Lower leg skin (tissue), 3 donors: ENCODE results near the gene CFLAR.

Source experiments
- POLR2A ChIP-seq, 2 donors: fragments of 450-650 bp; IDR thresholded peaks; one replicate each; pipeline ENCODE4 v1.6.1; 2016 to 2017; ENCODE audit warnings: antibody characterized with exemption in 2 of 2, mild to moderate bottlenecking in 1 of 2, moderate library complexity in 1 of 2
- TF ChIP-seq, protein P1 (sequence below), 3 donors: fragments of 450-650 bp; IDR thresholded peaks; one replicate each; pipeline ENCODE4 v1.5.1; 2016; ENCODE audit warnings: antibody characterized with exemption in 3 of 3, mild to moderate bottlenecking in 3 of 3, moderate library complexity in 2 of 3

- TF ChIP-seq, protein P1, sequence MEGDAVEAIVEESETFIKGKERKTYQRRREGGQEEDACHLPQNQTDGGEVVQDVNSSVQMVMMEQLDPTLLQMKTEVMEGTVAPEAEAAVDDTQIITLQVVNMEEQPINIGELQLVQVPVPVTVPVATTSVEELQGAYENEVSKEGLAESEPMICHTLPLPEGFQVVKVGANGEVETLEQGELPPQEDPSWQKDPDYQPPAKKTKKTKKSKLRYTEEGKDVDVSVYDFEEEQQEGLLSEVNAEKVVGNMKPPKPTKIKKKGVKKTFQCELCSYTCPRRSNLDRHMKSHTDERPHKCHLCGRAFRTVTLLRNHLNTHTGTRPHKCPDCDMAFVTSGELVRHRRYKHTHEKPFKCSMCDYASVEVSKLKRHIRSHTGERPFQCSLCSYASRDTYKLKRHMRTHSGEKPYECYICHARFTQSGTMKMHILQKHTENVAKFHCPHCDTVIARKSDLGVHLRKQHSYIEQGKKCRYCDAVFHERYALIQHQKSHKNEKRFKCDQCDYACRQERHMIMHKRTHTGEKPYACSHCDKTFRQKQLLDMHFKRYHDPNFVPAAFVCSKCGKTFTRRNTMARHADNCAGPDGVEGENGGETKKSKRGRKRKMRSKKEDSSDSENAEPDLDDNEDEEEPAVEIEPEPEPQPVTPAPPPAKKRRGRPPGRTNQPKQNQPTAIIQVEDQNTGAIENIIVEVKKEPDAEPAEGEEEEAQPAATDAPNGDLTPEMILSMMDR (IDR thresholded peaks at IDR 0.05) = no peak
- TF ChIP-seq POLR2A (IDR thresholded peaks at IDR 0.05) = no peak
Measured at GRCh38 chr2:201191132-201191875, 75.3 kb downstream of the CFLAR start.
